GM12865 (cell line): ENCODE results near the gene TGM5.

Experiments used
- DNase-seq: peaks from one replicate; pipeline ENCODE4 v3.0.0; 2010; ENCODE audit warnings: low read depth
- H3K4me3 ChIP-seq: 2 replicates; pipeline ENCODE4 v1.5.1; 2011; ENCODE audit warnings: mild to moderate bottlenecking, low read depth, low read length, control low read depth
- CTCF ChIP-seq: IDR thresholded peaks from 2 replicates; pipeline ENCODE4 v1.5.1; 2011; ENCODE audit warnings: low read length, control low read depth, low read depth, inconsistent platforms; ENCODE audit not compliant: insufficient read depth; ENCODE audit errors: missing control alignments

Gene TGM5

GRCh38 chr15:43218908-43219706, 47.6 kb downstream of the TGM5 start:
- H3K4me3 ChIP-seq = no peak overlapping the region
- peak; percentile 26 for TF ChIP-seq CTCF
- peak; percentile 21 for DNase-seq

DNA sequence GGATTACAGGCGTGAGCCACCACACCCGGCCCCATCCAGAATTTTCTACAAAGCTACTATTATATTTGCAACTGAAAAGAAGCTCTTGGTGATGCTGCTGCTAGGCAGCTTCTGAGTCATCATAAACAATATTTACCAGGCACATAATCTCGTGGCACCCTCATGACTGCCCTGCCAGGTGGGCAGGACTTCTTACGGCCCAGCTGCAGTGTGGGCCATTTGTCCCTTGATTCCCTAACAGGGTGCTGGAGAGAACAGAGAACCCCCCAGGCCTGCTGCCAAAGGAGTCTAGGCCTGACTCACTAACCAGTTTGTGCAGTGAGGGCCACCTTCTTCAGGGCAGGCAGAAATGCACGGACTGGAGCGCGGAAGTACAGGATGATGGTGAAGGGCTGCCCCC, 50.8 kb downstream of the TGM5 start:
- no peak for DNase-seq
- no peak for TF ChIP-seq CTCF

DNA sequence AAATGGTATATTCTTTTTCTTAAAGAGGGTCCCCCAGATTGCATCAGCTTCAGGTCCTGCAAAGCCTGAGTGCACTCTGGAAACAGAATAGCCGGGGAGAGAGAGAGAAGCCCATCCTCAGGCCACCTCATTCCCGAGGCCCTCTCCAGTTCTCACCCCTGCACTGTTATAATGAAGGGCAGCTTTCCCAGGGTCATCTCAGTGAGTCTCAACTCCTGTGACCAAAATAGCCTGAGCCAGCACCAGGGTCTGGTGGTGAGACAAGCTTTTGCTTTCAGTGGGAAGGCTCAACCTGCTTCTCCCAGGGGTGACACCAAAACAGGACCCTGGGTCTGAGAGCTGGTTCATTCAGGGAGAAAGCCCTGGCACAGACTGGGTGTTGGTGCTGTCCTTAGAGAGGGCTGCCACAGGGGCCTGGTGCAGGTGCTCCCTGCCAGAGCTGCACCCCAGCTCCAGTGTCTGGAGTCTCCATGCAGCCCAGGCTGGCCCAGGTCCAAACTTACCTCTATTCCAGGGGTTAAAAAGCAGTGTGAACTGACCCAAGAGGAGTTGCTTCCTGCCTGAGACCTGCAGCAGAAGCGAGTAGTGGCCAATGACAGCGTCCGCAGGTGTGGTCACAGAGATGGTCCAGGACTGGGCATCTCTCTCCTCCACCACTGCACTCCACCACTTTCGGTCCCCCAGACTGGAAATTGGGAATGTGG, 52.0 kb downstream of the TGM5 start:
- TF ChIP-seq CTCF = no peak
- no peak for DNase-seq
- no peak overlapping the region for H3K4me3 ChIP-seq

More for the DNA sequence above, 50.8 kb downstream of the TGM5 start:
- H3K4me3 ChIP-seq = no peak overlapping the region

GRCh38 chr15:43214169-43214568, 52.6 kb downstream of the TGM5 start:
- no peak for DNase-seq
- TF ChIP-seq CTCF = no peak
- H3K4me3 ChIP-seq = no peak overlapping the region

GRCh38 chr15:43213466-43213865, 53.3 kb downstream of the TGM5 start:
- no peak overlapping the region for H3K4me3 ChIP-seq
- no peak for DNase-seq
- TF ChIP-seq CTCF = no peak

DNA sequence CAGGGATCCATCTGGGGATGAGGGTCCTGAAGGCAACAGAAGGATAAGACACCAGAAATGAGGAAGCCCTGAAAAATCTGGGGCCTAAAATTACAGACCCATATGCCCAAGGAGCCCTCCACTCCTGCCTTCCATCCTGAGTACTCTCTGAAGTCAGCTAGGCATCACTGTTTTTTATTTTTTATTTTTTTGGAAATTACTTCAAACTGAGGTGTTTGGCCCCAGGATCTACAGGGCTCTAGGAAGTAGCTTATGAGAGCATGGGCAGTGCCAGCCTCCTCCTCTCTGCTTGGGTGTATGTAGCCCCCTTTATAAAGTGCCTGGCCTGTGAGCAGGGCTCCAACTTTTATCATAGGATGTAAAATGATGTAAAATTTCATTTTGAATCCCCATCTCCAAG, 53.8 kb downstream of the TGM5 start:
- no peak overlapping the region for H3K4me3 ChIP-seq
- TF ChIP-seq CTCF = no peak
- no peak for DNase-seq
